GM23338 (cell line): ENCODE measurements around the gene TSPAN1. TPM values are rescaled to one million over a fixed set of nuclear protein-coding genes. Genes with fewer than 3 reads are reported as not detected.

ENCODE experiments used
- ATAC-seq: fragments of 200-7000 bp; cut with Tn5 transposase; 3 replicates; pipeline ENCODE4 v1.9.1; 2020
- DNase-seq: peaks from one replicate; pipeline ENCODE4 v3.0.0-alpha.2; 2015; ENCODE audit warnings: low spot score
- H2AFZ ChIP-seq: fragments of 200-600 bp; sonication (generic); 2 replicates; pipeline ENCODE4 v1.8.0; 2016; ENCODE audit warnings: antibody characterized with exemption, mild to moderate bottlenecking, moderate library complexity
- H3F3A ChIP-seq: fragments of 200-600 bp; sonication (generic); replicated peaks from 2 replicates; pipeline ENCODE4 v1.8.0; 2017; ENCODE audit warnings: antibody characterized with exemption, mixed run types, low read depth
- H3K27ac ChIP-seq: fragments of 200-600 bp; sonication (generic); 2 replicates; pipeline ENCODE4 v1.6.1; 2016; ENCODE audit warnings: low read depth
- H3K27me3 ChIP-seq: fragments of 200-600 bp; sonication (generic); 2 replicates; pipeline ENCODE4 v1.8.0; 2016; ENCODE audit warnings: mild to moderate bottlenecking, mixed run types, moderate library complexity; ENCODE audit not compliant: insufficient read depth
- H3K36me3 ChIP-seq: fragments of 200-600 bp; sonication (generic); 2 replicates; pipeline ENCODE4 v1.8.0; 2016; ENCODE audit warnings: mild to moderate bottlenecking; ENCODE audit not compliant: insufficient read depth
- H3K4me1 ChIP-seq: fragments of 200-600 bp; sonication (generic); 2 replicates; pipeline ENCODE4 v1.8.0; 2016; ENCODE audit warnings: mild to moderate bottlenecking, moderate library complexity; ENCODE audit not compliant: insufficient read depth
- H3K4me2 ChIP-seq: fragments of 200-600 bp; sonication (generic); 2 replicates; pipeline ENCODE4 v1.7.1; 2017; ENCODE audit warnings: mixed run types
- H3K4me3 ChIP-seq: fragments of 200-600 bp; sonication (generic); 2 replicates; pipeline ENCODE4 v1.6.1; 2016; ENCODE audit warnings: mixed run types
- H3K79me2 ChIP-seq: fragments of 200-600 bp; sonication (generic); replicated peaks from 2 replicates; pipeline ENCODE4 v1.8.0; 2017; ENCODE audit warnings: mild to moderate bottlenecking; ENCODE audit not compliant: insufficient read depth
- H3K9me2 ChIP-seq: fragments of 200-600 bp; sonication (generic); 2 replicates; pipeline ENCODE4 v1.8.0; 2017; ENCODE audit not compliant: insufficient read depth
- H4K20me1 ChIP-seq: fragments of 200-600 bp; sonication (generic); replicated peaks from 2 replicates; pipeline ENCODE4 v1.8.0; 2017; ENCODE audit warnings: mild to moderate bottlenecking; ENCODE audit not compliant: insufficient read depth
- H3K27ac Mint-ChIP-seq: 2 replicates; pipeline ENCODE4 v1.8.0; 2020; ENCODE audit warnings: inconsistent platforms, mild to moderate bottlenecking, moderate library complexity, mixed read lengths
- H3K27me3 Mint-ChIP-seq: 3 replicates; pipeline ENCODE4 v1.8.0; 2022; ENCODE audit warnings: low read depth, mild to moderate bottlenecking, moderate library complexity, mixed read lengths, inconsistent platforms; ENCODE audit not compliant: insufficient read depth, poor library complexity
- H3K36me3 Mint-ChIP-seq: 3 replicates; pipeline ENCODE4 v1.8.0; 2021; ENCODE audit warnings: low read depth, mild to moderate bottlenecking, inconsistent platforms, moderate library complexity, mixed read lengths
- H3K4me1 Mint-ChIP-seq: 3 replicates; pipeline ENCODE4 v1.8.0; 2020; ENCODE audit warnings: mild to moderate bottlenecking, inconsistent platforms, mixed read lengths
- H3K4me3 Mint-ChIP-seq: 3 replicates; pipeline ENCODE4 v1.8.0; 2021; ENCODE audit warnings: moderate library complexity, mild to moderate bottlenecking, inconsistent platforms, mixed read lengths
- H3K9me3 Mint-ChIP-seq: 3 replicates; pipeline ENCODE4 v1.8.0; 2020; ENCODE audit warnings: moderate library complexity, mild to moderate bottlenecking, inconsistent platforms, mixed read lengths
- CREB1 ChIP-seq: fragments of 250-450 bp; sonication (Bioruptor Pico); IDR thresholded peaks from 2 replicates; pipeline ENCODE4 v1.5.0; 2020; ENCODE audit warnings: low read depth, mild to moderate bottlenecking, moderate library complexity
- EZH2 ChIP-seq: fragments of 200-600 bp; sonication (generic); IDR thresholded peaks from one replicate; pipeline ENCODE4 v1.8.0; 2017; ENCODE audit warnings: antibody characterized with exemption, mild to moderate bottlenecking, low read depth; ENCODE audit not compliant: unreplicated experiment
- EZH2phosphoT487 ChIP-seq: fragments of 200-600 bp; sonication (generic); IDR thresholded peaks from one replicate; pipeline ENCODE4 v1.8.1; 2018; ENCODE audit warnings: antibody characterized with exemption; ENCODE audit not compliant: unreplicated experiment
- JUNB ChIP-seq: IDR thresholded peaks from one replicate; pipeline ENCODE4 v1.6.1; 2016; ENCODE audit warnings: antibody characterized with exemption; ENCODE audit not compliant: unreplicated experiment
- NANOG ChIP-seq: IDR thresholded peaks from 2 replicates; pipeline ENCODE4 v1.6.1; 2016; ENCODE audit warnings: antibody characterized with exemption, borderline replicate concordance
- POLR2AphosphoS5 ChIP-seq: IDR thresholded peaks from 2 replicates; pipeline ENCODE4 v1.6.1; 2016; ENCODE audit warnings: antibody characterized with exemption, low read depth
- STAT1 ChIP-seq: IDR thresholded peaks from one replicate; pipeline ENCODE4 v1.6.1; 2016; ENCODE audit warnings: antibody characterized with exemption; ENCODE audit not compliant: unreplicated experiment
- ZNF331 ChIP-seq: fragments of 250-450 bp; sonication (Bioruptor Pico); IDR thresholded peaks from 2 replicates; pipeline ENCODE4 v1.5.0; 2020; ENCODE audit warnings: low read depth, mild to moderate bottlenecking, moderate library complexity
- ZNF462 ChIP-seq: fragments of 250-450 bp; sonication (Bioruptor Pico); IDR thresholded peaks from 2 replicates; pipeline ENCODE4 v1.5.0; 2020; ENCODE audit warnings: mild to moderate bottlenecking, moderate library complexity
- polyA plus RNA-seq: library from polyadenylated mRNA; unstranded; fragments of >200 nt; fragmentation: Nextera tagmentation; extraction: Ambion mirVana; gene quantifications from 2 replicates; pipeline ENCODE4 v1.2.1, GENCODE V29; 2016
- total RNA-seq: library from RNA; depleted of rRNA; stranded (reverse); fragments of >200 nt; shearing (Covaris generic); gene quantifications from 2 replicates; pipeline ENCODE4 v1.2.3, GENCODE V29; 2014
- TF ChIP-seq, protein P1 (sequence below), 2 experiments: fragments of 200-600 bp in 1 of 2; sonication (generic) in 1 of 2; conservative IDR thresholded peaks; 2 replicates each; pipeline versions ENCODE4 v1.5.1 to v1.6.1; 2016 to 2017; ENCODE audit warnings: antibody characterized with exemption in 2 of 2, low read depth in 2 of 2, mild to moderate bottlenecking in 2 of 2, moderate library complexity in 1 of 2

The TSPAN1 gene
- total and polyA plus RNA-seq, 2 experiments from 2014 or later, result not detected

- H3K4me3 Mint-ChIP-seq, result peak within 1 kb of the TSS; percentile 87
- peak; percentile 69 for ATAC-seq
- H3K4me1 ChIP-seq, result peaks cover 8% of the 10 kb centered on the region; the same call in 1 of the 2 replicates
- peak within 1 kb of the TSS; percentile 66; the same call in 1 of the 2 replicates for H3K27ac ChIP-seq
- 0 out of 2 replicates have a peak within 1 kb of the TSS, but pooled peaks have one; percentile 59 for H3K27ac Mint-ChIP-seq
- H3K79me2 ChIP-seq, result no peaks in the 10 kb centered on the region
- H3K4me1 Mint-ChIP-seq, result peaks cover 16% of the 10 kb centered on the region
- 0 out of 2 replicates have a peak, but pooled peaks cover 5% of the 10 kb centered on the region for H3K27me3 ChIP-seq
- no peak for TF ChIP-seq JUNB
- TF ChIP-seq, protein P1, sequence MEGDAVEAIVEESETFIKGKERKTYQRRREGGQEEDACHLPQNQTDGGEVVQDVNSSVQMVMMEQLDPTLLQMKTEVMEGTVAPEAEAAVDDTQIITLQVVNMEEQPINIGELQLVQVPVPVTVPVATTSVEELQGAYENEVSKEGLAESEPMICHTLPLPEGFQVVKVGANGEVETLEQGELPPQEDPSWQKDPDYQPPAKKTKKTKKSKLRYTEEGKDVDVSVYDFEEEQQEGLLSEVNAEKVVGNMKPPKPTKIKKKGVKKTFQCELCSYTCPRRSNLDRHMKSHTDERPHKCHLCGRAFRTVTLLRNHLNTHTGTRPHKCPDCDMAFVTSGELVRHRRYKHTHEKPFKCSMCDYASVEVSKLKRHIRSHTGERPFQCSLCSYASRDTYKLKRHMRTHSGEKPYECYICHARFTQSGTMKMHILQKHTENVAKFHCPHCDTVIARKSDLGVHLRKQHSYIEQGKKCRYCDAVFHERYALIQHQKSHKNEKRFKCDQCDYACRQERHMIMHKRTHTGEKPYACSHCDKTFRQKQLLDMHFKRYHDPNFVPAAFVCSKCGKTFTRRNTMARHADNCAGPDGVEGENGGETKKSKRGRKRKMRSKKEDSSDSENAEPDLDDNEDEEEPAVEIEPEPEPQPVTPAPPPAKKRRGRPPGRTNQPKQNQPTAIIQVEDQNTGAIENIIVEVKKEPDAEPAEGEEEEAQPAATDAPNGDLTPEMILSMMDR (conservative IDR thresholded peaks at IDR 0.05; ENCODE audit: low read depth in 2 of 2), result peak; percentile 17 to 54; a peak in 3 of 4 replicates
- peak; percentile 65 for TF ChIP-seq POLR2AphosphoS5
- no peak for TF ChIP-seq CREB1 (CRISPR knock-in tag)
- peak within 1 kb of the TSS; percentile 82 for H3K4me3 ChIP-seq
- no peaks in the 10 kb centered on the region for H3K9me2 ChIP-seq
- peaks cover 11% of the 10 kb centered on the region for H3K27me3 Mint-ChIP-seq
- H3K36me3 Mint-ChIP-seq, result peaks cover 6% of the 10 kb centered on the region; the same call in 2 of the 3 replicates
- DNase-seq, result peak; percentile 78
- H4K20me1 ChIP-seq, result no peaks in the 10 kb centered on the region; the same call in 1 of the 2 replicates
- peak within 1 kb of the TSS; percentile 99 for H2AFZ ChIP-seq
- H3K9me3 Mint-ChIP-seq, result no peaks in the 10 kb centered on the region
- H3K4me2 ChIP-seq, result peak within 1 kb of the TSS; percentile 90
- no peaks in the 10 kb centered on the region for H3K36me3 ChIP-seq
- H3F3A ChIP-seq, result peaks cover 14% of the 10 kb centered on the region; the same call in 1 of the 2 replicates
Measured at GRCh38 chr1:46197964-46198811, 23.3 kb downstream of the TSPAN1 start, which contains the start of gene POMGNT1. Gene POMGNT1 (minus strand): TSS chr1:46198434. CDS start chr1:46197821, 613 bp downstream.

DNA sequence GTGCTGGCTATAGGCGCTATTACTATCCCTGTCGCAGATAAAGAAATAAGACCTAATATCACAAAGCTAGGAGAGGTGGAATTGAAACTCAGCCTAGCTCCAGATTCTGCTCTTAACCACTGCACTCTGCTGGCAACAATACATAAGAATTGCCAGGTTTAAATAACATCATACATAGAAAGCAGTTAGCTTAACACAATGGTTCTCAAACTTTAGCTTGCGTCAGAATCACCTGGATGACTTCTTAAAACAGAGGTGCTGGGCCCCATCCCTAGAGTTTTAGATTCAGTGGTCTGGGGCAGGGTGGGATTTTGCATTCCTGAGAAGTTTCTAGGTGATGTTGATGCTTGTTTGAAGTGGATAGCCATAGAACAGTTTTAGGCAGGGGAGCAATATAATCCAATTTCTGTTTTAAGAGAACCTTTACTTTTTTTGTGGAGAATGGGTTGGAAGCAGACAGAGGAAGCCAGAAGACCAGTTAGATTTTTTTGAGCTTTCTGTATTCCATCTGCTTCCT is 24.4 kb downstream of the TSPAN1 start:
- Histone ChIP-seq H3K36me3 (no peaks in the 10 kb centered on the region), H3K4me2 (peak overlapping the region; percentile 90), H2AFZ (peak overlapping the region; percentile 99), H3K79me2 (no peaks in the 10 kb centered on the region), H3K27me3 (0 out of 2 replicates have a peak, but pooled peaks cover 5% of the 10 kb centered on the region), H3K9me2 (no peaks in the 10 kb centered on the region), H3F3A (peaks cover 19% of the 10 kb centered on the region; the same call in 1 of the 2 replicates), H3K4me1 (peaks cover 11% of the 10 kb centered on the region), H4K20me1 (no peaks in the 10 kb centered on the region; the same call in 1 of the 2 replicates), H3K27ac (no peak overlapping the region), H3K4me3 (peak overlapping the region; percentile 82)
- ATAC-seq (no peak), DNase-seq (no peak)
- Mint-ChIP-seq H3K4me1 (peaks cover 23% of the 10 kb centered on the region), H3K27me3 (peaks cover 16% of the 10 kb centered on the region), H3K27ac (no peak overlapping the region), H3K9me3 (no peaks in the 10 kb centered on the region), H3K36me3 (no peaks in the 10 kb centered on the region; the same call in 2 of the 3 replicates), H3K4me3 (peak overlapping the region; percentile 82)
- TF ChIP-seq NANOG (no peak), EZH2phosphoT487 (no peak), EZH2 (no peak), JUNB (no peak), STAT1 (no peak), ZNF331 (CRISPR knock-in tag) (no peak), CREB1 (CRISPR knock-in tag) (no peak), ZNF462 (no peak)
